ENCODE data around the gene PRKAG3.
A peak's percentile ranks its signal among the peaks of the same experiment; 100 is the strongest.

Gene PRKAG3

GRCh38 chr2:218788529-218789255 is 42.9 kb downstream of the PRKAG3 start:
- Histone ChIP-seq H4K5ac (ENCODE audit: low read length) (no peak overlapping the region), H2BK15ac (replicated peaks; ENCODE audit: low read depth) (no peak overlapping the region), H3K4me3 (ENCODE audit: low read length) (no peak overlapping the region), H3K18ac (ENCODE audit: low read length) (no peak overlapping the region), H2BK120ac (ENCODE audit: low read depth, low read length) (no peak overlapping the region), H2AK5ac (ENCODE audit: low read length) (no peak overlapping the region), H3K27me3 (ENCODE audit: insufficient read depth, low read length, poor library complexity) (no peaks in the 10 kb centered on the region), H3K4me1 (ENCODE audit: control insufficient read depth, low read depth, low read length) (peaks cover 5% of the 10 kb centered on the region), H3K4me2 (ENCODE audit: low read length) (no peak overlapping the region), H4K8ac (ENCODE audit: low read depth, low read length) (no peak overlapping the region), H3K9ac (ENCODE audit: low read length) (no peak overlapping the region), H2BK5ac (ENCODE audit: low read length) (no peak overlapping the region), H3K56ac (ENCODE audit: low read length) (no peak overlapping the region), H3K36me3 (ENCODE audit: control insufficient read depth, insufficient read depth, low read length) (no peaks in the 10 kb centered on the region), H3K27ac (ENCODE audit: low read depth, low read length) (peak overlapping the region; percentile 16), H3K23ac (ENCODE audit: low read length) (no peak overlapping the region), H3K4ac (ENCODE audit: low read depth, low read length) (no peak overlapping the region), H3K79me2 (ENCODE audit: control insufficient read depth, insufficient read depth, low read length) (no peaks in the 10 kb centered on the region), H3K79me1 (ENCODE audit: low read length) (no peaks in the 10 kb centered on the region)
- WGBS (ENCODE audit: extremely low coverage, insufficient coverage, low lambda C conversion rate) = no CpG with 5 or more reads among the region's 2 CpGs
- peak; percentile 59 for DNase-seq

DNA sequence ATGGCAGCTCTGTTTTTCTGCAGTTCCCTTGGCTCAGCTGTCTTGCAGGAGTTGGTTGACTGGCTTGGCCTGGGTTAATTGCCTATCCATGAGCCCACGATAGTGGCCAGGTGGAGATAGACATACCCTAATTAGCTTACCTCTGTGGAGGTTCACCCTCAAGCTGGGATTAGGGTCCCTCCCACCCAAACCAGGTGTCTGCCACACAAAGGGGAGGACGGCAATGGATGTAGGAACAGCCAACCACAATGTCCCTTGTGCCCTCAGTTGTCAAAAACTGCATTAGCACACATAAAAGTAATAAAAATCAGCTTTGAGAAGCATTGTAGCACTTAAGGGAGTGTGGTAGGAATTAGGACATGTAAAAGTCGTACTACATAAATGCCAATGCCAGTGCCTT is 45.5 kb downstream of the PRKAG3 start:
- Histone ChIP-seq H3K27ac (ENCODE audit: low read depth, low read length) (no peak overlapping the region), H4K5ac (ENCODE audit: low read length) (no peak overlapping the region), H3K9ac (ENCODE audit: low read length) (no peak overlapping the region), H3K4ac (ENCODE audit: low read depth, low read length) (no peak overlapping the region), H2BK15ac (replicated peaks; ENCODE audit: low read depth) (no peak overlapping the region), H2BK5ac (ENCODE audit: low read length) (no peak overlapping the region), H3K4me3 (ENCODE audit: low read length) (no peak overlapping the region), H3K79me2 (ENCODE audit: control insufficient read depth, insufficient read depth, low read length) (no peaks in the 10 kb centered on the region), H3K4me1 (ENCODE audit: control insufficient read depth, low read depth, low read length) (peaks cover 8% of the 10 kb centered on the region), H3K4me2 (ENCODE audit: low read length) (no peak overlapping the region), H2AK5ac (ENCODE audit: low read length) (no peak overlapping the region), H3K18ac (ENCODE audit: low read length) (no peak overlapping the region), H3K79me1 (ENCODE audit: low read length) (no peaks in the 10 kb centered on the region), H3K23ac (ENCODE audit: low read length) (no peak overlapping the region), H2BK120ac (ENCODE audit: low read depth, low read length) (no peak overlapping the region), H3K27me3 (ENCODE audit: insufficient read depth, low read length, poor library complexity) (no peaks in the 10 kb centered on the region), H3K36me3 (ENCODE audit: control insufficient read depth, insufficient read depth, low read length) (no peaks in the 10 kb centered on the region), H4K8ac (ENCODE audit: low read depth, low read length) (no peak overlapping the region), H3K56ac (ENCODE audit: low read length) (no peak overlapping the region)
- no peak for DNase-seq
- no CpG with 5 or more reads among the region's 3 CpGs for WGBS (ENCODE audit: extremely low coverage, insufficient coverage, low lambda C conversion rate)

GRCh38 chr2:218785103-218785502 is 46.5 kb downstream of the PRKAG3 start:
- H2BK5ac ChIP-seq (ENCODE audit: low read length) = no peak overlapping the region
- H3K36me3 ChIP-seq (ENCODE audit: control insufficient read depth, insufficient read depth, low read length) = no peaks in the 10 kb centered on the region
- H2BK120ac ChIP-seq (ENCODE audit: low read depth, low read length) = no peak overlapping the region
- no peak overlapping the region for H3K27ac ChIP-seq (ENCODE audit: low read depth, low read length)
- no peak overlapping the region for H3K4me2 ChIP-seq (ENCODE audit: low read length)
- no peak overlapping the region for H2AK5ac ChIP-seq (ENCODE audit: low read length)
- H3K79me2 ChIP-seq (ENCODE audit: control insufficient read depth, insufficient read depth, low read length) = no peaks in the 10 kb centered on the region
- H4K8ac ChIP-seq (ENCODE audit: low read depth, low read length) = no peak overlapping the region
- no peak overlapping the region for H3K4ac ChIP-seq (ENCODE audit: low read depth, low read length)
- H3K27me3 ChIP-seq (ENCODE audit: insufficient read depth, low read length, poor library complexity) = no peaks in the 10 kb centered on the region
- DNase-seq = no peak
- H3K9ac ChIP-seq (ENCODE audit: low read length) = no peak overlapping the region
- no peak overlapping the region for H3K18ac ChIP-seq (ENCODE audit: low read length)
- no peaks in the 10 kb centered on the region for H3K79me1 ChIP-seq (ENCODE audit: low read length)
- H3K4me1 ChIP-seq (ENCODE audit: control insufficient read depth, low read depth, low read length) = peaks cover 8% of the 10 kb centered on the region
- H2BK15ac ChIP-seq (replicated peaks; ENCODE audit: low read depth) = no peak overlapping the region
- no peak overlapping the region for H3K56ac ChIP-seq (ENCODE audit: low read length)
- H4K5ac ChIP-seq (ENCODE audit: low read length) = no peak overlapping the region
- no peak overlapping the region for H3K4me3 ChIP-seq (ENCODE audit: low read length)
- no peak overlapping the region for H3K23ac ChIP-seq (ENCODE audit: low read length)
- WGBS (ENCODE audit: extremely low coverage, insufficient coverage, low lambda C conversion rate) = no CpG with 5 or more reads among the region's 1 CpG

DNA sequence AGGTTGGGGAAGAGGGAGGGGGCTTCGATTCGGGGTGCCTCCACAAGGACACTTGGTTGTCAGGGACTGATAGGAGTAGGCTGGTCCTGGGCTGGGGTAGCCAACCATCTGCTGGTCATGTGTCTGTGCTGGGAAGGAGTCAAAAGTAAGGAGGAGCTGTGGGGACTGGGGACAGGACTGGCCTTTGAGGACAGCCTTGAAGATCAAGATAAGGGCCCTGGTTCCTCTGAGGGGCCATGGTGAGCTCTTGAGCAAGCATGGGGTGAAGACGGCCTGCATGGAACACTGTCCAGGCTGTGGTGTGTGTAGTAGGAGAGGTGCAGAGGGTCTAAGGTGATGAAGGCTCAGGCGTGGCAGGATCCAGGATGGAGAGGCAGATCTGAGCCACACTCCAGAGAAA is 47.9 kb downstream of the PRKAG3 start:
- H3K27ac ChIP-seq (ENCODE audit: low read depth, low read length) = no peak overlapping the region
- DNase-seq = no peak
- no peak overlapping the region for H2BK120ac ChIP-seq (ENCODE audit: low read depth, low read length)
- H3K18ac ChIP-seq (ENCODE audit: low read length) = no peak overlapping the region
- H2BK15ac ChIP-seq (replicated peaks; ENCODE audit: low read depth) = no peak overlapping the region
- H3K23ac ChIP-seq (ENCODE audit: low read length) = peak overlapping the region; percentile 50
- no CpG with 5 or more reads among the region's 4 CpGs for WGBS (ENCODE audit: extremely low coverage, insufficient coverage, low lambda C conversion rate)
- no peaks in the 10 kb centered on the region for H3K79me2 ChIP-seq (ENCODE audit: control insufficient read depth, insufficient read depth, low read length)
- H2AK5ac ChIP-seq (ENCODE audit: low read length) = no peak overlapping the region
- H3K4me3 ChIP-seq (ENCODE audit: low read length) = no peak overlapping the region
- H3K4me2 ChIP-seq (ENCODE audit: low read length) = no peak overlapping the region
- peak overlapping the region; percentile 22 for H3K9ac ChIP-seq (ENCODE audit: low read length)
- H3K27me3 ChIP-seq (ENCODE audit: insufficient read depth, low read length, poor library complexity) = no peaks in the 10 kb centered on the region
- no peak overlapping the region for H4K8ac ChIP-seq (ENCODE audit: low read depth, low read length)
- H4K5ac ChIP-seq (ENCODE audit: low read length) = no peak overlapping the region
- peaks cover 8% of the 10 kb centered on the region for H3K4me1 ChIP-seq (ENCODE audit: control insufficient read depth, low read depth, low read length)
- no peak overlapping the region for H3K4ac ChIP-seq (ENCODE audit: low read depth, low read length)
- no peaks in the 10 kb centered on the region for H3K36me3 ChIP-seq (ENCODE audit: control insufficient read depth, insufficient read depth, low read length)
- H3K79me1 ChIP-seq (ENCODE audit: low read length) = no peaks in the 10 kb centered on the region
- peak overlapping the region; percentile 37 for H3K56ac ChIP-seq (ENCODE audit: low read length)
- H2BK5ac ChIP-seq (ENCODE audit: low read length) = no peak overlapping the region

GRCh38 chr2:218782528-218782844 is 49.1 kb downstream of the PRKAG3 start:
- Histone ChIP-seq H4K5ac (ENCODE audit: low read length) (no peak overlapping the region), H3K36me3 (ENCODE audit: control insufficient read depth, insufficient read depth, low read length) (no peaks in the 10 kb centered on the region), H3K18ac (ENCODE audit: low read length) (peak overlapping the region; percentile 98), H3K23ac (ENCODE audit: low read length) (peak overlapping the region; percentile 74), H3K27me3 (ENCODE audit: insufficient read depth, low read length, poor library complexity) (no peaks in the 10 kb centered on the region), H3K27ac (ENCODE audit: low read depth, low read length) (no peak overlapping the region), H2BK120ac (ENCODE audit: low read depth, low read length) (no peak overlapping the region), H3K4ac (ENCODE audit: low read depth, low read length) (no peak overlapping the region), H3K4me1 (ENCODE audit: control insufficient read depth, low read depth, low read length) (peaks cover 6% of the 10 kb centered on the region), H3K4me2 (ENCODE audit: low read length) (peak overlapping the region; percentile 98), H3K4me3 (ENCODE audit: low read length) (peak overlapping the region; percentile 86), H3K56ac (ENCODE audit: low read length) (peak overlapping the region; percentile 97), H2BK5ac (ENCODE audit: low read length) (no peak overlapping the region), H3K79me2 (ENCODE audit: control insufficient read depth, insufficient read depth, low read length) (no peaks in the 10 kb centered on the region), H3K9ac (ENCODE audit: low read length) (peak overlapping the region; percentile 89), H2AK5ac (ENCODE audit: low read length) (peak overlapping the region; percentile 28), H4K8ac (ENCODE audit: low read depth, low read length) (no peak overlapping the region), H3K79me1 (ENCODE audit: low read length) (no peaks in the 10 kb centered on the region), H2BK15ac (replicated peaks; ENCODE audit: low read depth) (no peak overlapping the region)
- DNase-seq = peak; percentile 33
- WGBS (ENCODE audit: extremely low coverage, insufficient coverage, low lambda C conversion rate) = no CpG with 5 or more reads among the region's 6 CpGs

Measured in mesendoderm (in vitro differentiated cells).